Islet of Langerhans (tissue), 1 donor: ENCODE measurements around the gene MRPL36.
"Not testable (repeated sequence)": the region's sequence is repeated elsewhere in the genome, so short reads cannot be mapped to it uniquely, and the experiment has no call there.

Experiments
- FAIRE-seq: peaks from one replicate; lab custom pipeline; 2011; peaks lifted over from hg19 to GRCh38; lab: Jason Lieb, UNC

MRPL36 gene

GRCh38 chr5:1815071-1815786 lies 15.6 kb upstream of the MRPL36 start:
- no peak for FAIRE-seq

- FAIRE-seq, result no peak
These were observed 14.8 kb upstream of the MRPL36 start for GRCh38 chr5:1814183-1815020.

- FAIRE-seq, result no peak
These were observed 11.0 kb upstream of the MRPL36 start for GRCh38 chr5:1810581-1811101.

GRCh38 chr5:1809416-1810035 lies 9.9 kb upstream of the MRPL36 start:
- FAIRE-seq, result no peak

- FAIRE-seq, result no peak
These were observed 8.8 kb upstream of the MRPL36 start for GRCh38 chr5:1808439-1808838.

- FAIRE-seq, result no peak
These were observed 8.0 kb upstream of the MRPL36 start for GRCh38 chr5:1807451-1808185.

- FAIRE-seq, result no peak
These were observed 7.3 kb upstream of the MRPL36 start for GRCh38 chr5:1806974-1807373.

- FAIRE-seq, result no peak
These were observed 6.6 kb upstream of the MRPL36 start for GRCh38 chr5:1806199-1806598.

GRCh38 chr5:1805736-1806135 lies 6.1 kb upstream of the MRPL36 start:
- no peak for FAIRE-seq

GRCh38 chr5:1805326-1805725 lies 5.7 kb upstream of the MRPL36 start:
- no peak for FAIRE-seq

GRCh38 chr5:1804001-1804690 lies 4.5 kb upstream of the MRPL36 start:
- no peak for FAIRE-seq

GRCh38 chr5:1803192-1803591 lies 3.6 kb upstream of the MRPL36 start:
- FAIRE-seq, result no peak

- no peak for FAIRE-seq
These were observed 2.3 kb upstream of the MRPL36 start for GRCh38 chr5:1801967-1802295.

GRCh38 chr5:1801222-1801966 lies 1.8 kb upstream of the MRPL36 start, which contains the start of gene NDUFS6:
Gene NDUFS6, plus strand, starts transcription at chr5:1801407. Its CDS starts 11 bp downstream, at chr5:1801418.
- no peak for FAIRE-seq

GRCh38 chr5:1800472-1801221 lies 1.0 kb upstream of the MRPL36 start:
- no peak for FAIRE-seq

- FAIRE-seq, result no peak
These were observed 481 bp downstream of the MRPL36 start for GRCh38 chr5:1799110-1799601.

- not testable (repeated sequence) for FAIRE-seq
These were observed 1.0 kb downstream of the MRPL36 start for GRCh38 chr5:1798589-1798988.

GRCh38 chr5:1797855-1798254 lies 1.8 kb downstream of the MRPL36 start:
- no peak for FAIRE-seq

- FAIRE-seq, result no peak
These were observed 2.4 kb downstream of the MRPL36 start for GRCh38 chr5:1797103-1797800.
